Panc1 (cell line): ENCODE results near the gene DCAF17. TPM values are rescaled to one million over a fixed set of nuclear protein-coding genes. Genes with fewer than 3 reads are reported as not detected.

Experiments
- ATAC-seq: fragments of 200-7000 bp; cut with Tn5 transposase; 2 replicates; pipeline ENCODE4 v1.9.1; 2020; ENCODE audit warnings: mild to moderate bottlenecking, moderate library complexity
- BruUV-seq: library from RNA; stranded (reverse); fragments of 400-500 nt; replicated peaks from 2 replicates; lab custom pipeline; 2021; lab: Mats Ljungman, UMichigan
- CTCF ChIA-PET: fragments of 300-600 bp; sonication (Branson Sonifier 250); formaldehyde crosslinking; loops from one replicate; lab custom pipeline; 2022; ENCODE audit warnings: antibody characterized with exemption; lab: Charles Lee
- POLR2A ChIA-PET: fragments of 300-600 bp; sonication (Branson Sonifier 250); formaldehyde crosslinking; loops from one replicate; lab custom pipeline; 2022; ENCODE audit warnings: antibody characterized with exemption; lab: Charles Lee
- DNase-seq: peaks from one replicate; pipeline ENCODE4 v3.0.0-alpha.2; 2010; ENCODE audit warnings: low read depth, low spot score
- H3K27ac ChIP-seq: 2 replicates; pipeline ENCODE4 v1.5.1; 2011; ENCODE audit warnings: mild to moderate bottlenecking, low read length, inconsistent platforms
- H3K27me3 ChIP-seq: fragments of 200-500 bp; sonication (Bioruptor generic); 2 replicates; pipeline ENCODE4 v1.6.0; 2014; ENCODE audit warnings: low read length, inconsistent platforms; ENCODE audit not compliant: control insufficient read depth, insufficient read depth
- H3K36me3 ChIP-seq: fragments of 200-500 bp; sonication (Bioruptor generic); 2 replicates; pipeline ENCODE4 v1.5.1; 2014; ENCODE audit warnings: inconsistent platforms, mild to moderate bottlenecking, low read length, moderate library complexity; ENCODE audit not compliant: control insufficient read depth, insufficient read depth
- H3K4me1 ChIP-seq: 2 replicates; pipeline ENCODE4 v1.5.1; 2011; ENCODE audit warnings: inconsistent platforms, mild to moderate bottlenecking, low read length, moderate library complexity; ENCODE audit not compliant: control insufficient read depth, insufficient read depth
- H3K4me3 ChIP-seq, 2 experiments: 2 replicates each; pipeline ENCODE4 v1.5.1; 2011 to 2012; ENCODE audit warnings: low read depth in 2 of 2, low read length in 2 of 2, mild to moderate bottlenecking in 2 of 2, inconsistent platforms in 1 of 2, moderate library complexity in 1 of 2
- H3K9me3 ChIP-seq: fragments of 200-500 bp; sonication (Bioruptor generic); 2 replicates; pipeline ENCODE4 v1.5.1; 2014; ENCODE audit warnings: low read depth, mild to moderate bottlenecking, inconsistent platforms, low read length, moderate library complexity; ENCODE audit not compliant: control insufficient read depth, insufficient read depth
- POLR2AphosphoS5 ChIP-seq: IDR thresholded peaks from 2 replicates; pipeline ENCODE4 v1.6.1; 2012; ENCODE audit warnings: mild to moderate bottlenecking, low read depth, low read length, moderate library complexity
- SIN3A ChIP-seq: IDR thresholded peaks from 2 replicates; pipeline ENCODE4 v1.6.1; 2012; ENCODE audit warnings: low read depth, mild to moderate bottlenecking, low read length, moderate library complexity, borderline replicate concordance; ENCODE audit not compliant: insufficient read depth
- TCF7L2 ChIP-seq: IDR thresholded peaks from 2 replicates; pipeline ENCODE4 v1.6.1; 2011; ENCODE audit warnings: mild to moderate bottlenecking, low read depth, low read length, inconsistent platforms
- in situ Hi-C: cut with HindIII; loops from 2 replicates; pipeline ENCODE4 v1.10.0; 2016; ENCODE audit warnings: low sequenced_read_pairs, low pct_unique_long_range_greater_than_20kb
- intact Hi-C: fragments of 100-400 bp; cut with micrococcal nuclease; formaldehyde crosslinking; loops from one replicate; pipeline ENCODE4 v1.10.0; 2022; ENCODE audit not compliant: unreplicated experiment
- total RNA-seq: library from RNA; stranded (reverse); gene quantifications from one replicate; pipeline ENCODE4 v1.2.1, GENCODE V29; 2021; ENCODE audit not compliant: unreplicated experiment
- TF ChIP-seq, protein P1 (sequence below): fragments of 450-650 bp; IDR thresholded peaks from 2 replicates; pipeline ENCODE4 v1.5.1; 2017; ENCODE audit warnings: mild to moderate bottlenecking
- TF ChIP-seq, protein P2 (sequence below), 2 experiments: IDR thresholded peaks; 2 replicates each; pipeline ENCODE4 v1.6.1; 2011 to 2012; ENCODE audit warnings: low read depth in 2 of 2, control low read depth in 1 of 2, low read length in 1 of 2, mild to moderate bottlenecking in 1 of 2, moderate library complexity in 1 of 2; ENCODE audit not compliant: insufficient read depth in 1 of 2

The DCAF17 gene
- total RNA-seq, 1 experiment from 2014 or later = 19.0 TPM

DNA sequence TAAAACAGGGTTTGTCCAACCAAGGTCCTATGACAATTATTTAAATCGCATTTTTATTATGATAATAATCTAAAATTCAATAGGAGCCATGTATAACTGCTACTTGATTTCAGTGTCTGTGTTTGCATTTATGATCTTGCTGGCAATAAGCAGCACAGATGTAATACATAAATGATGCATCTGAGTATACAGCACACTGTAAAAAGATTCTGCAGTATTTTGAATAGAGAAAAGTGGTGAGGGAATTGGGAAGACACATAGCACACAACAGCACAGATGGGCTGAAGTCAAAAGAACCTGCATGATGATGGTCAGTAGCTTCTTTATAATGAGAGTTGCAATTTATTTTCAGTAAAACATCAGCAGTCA is 26.4 kb upstream of the DCAF17 start:
- no peak for ATAC-seq
- ChIA-PET POLR2A (no interaction called here), CTCF (no interaction called here)
- H3K4me1 ChIP-seq = peaks cover 9% of the 10 kb centered on the region; the same call in 1 of the 2 replicates
- no peaks in the 10 kb centered on the region for H3K27me3 ChIP-seq
- intact Hi-C loops (no loop called here), in situ Hi-C loops (no loop called here)
- no peak overlapping the region for H3K27ac ChIP-seq
- TF ChIP-seq POLR2AphosphoS5 (no peak), TCF7L2 (no peak)
- no peak overlapping the region for H3K4me3 ChIP-seq
- DNase-seq = no peak
- peaks cover 5% of the 10 kb centered on the region; the same call in 1 of the 2 replicates for H3K9me3 ChIP-seq
- no peaks in the 10 kb centered on the region for H3K36me3 ChIP-seq
- no TSS peak for BruUV-seq

DNA sequence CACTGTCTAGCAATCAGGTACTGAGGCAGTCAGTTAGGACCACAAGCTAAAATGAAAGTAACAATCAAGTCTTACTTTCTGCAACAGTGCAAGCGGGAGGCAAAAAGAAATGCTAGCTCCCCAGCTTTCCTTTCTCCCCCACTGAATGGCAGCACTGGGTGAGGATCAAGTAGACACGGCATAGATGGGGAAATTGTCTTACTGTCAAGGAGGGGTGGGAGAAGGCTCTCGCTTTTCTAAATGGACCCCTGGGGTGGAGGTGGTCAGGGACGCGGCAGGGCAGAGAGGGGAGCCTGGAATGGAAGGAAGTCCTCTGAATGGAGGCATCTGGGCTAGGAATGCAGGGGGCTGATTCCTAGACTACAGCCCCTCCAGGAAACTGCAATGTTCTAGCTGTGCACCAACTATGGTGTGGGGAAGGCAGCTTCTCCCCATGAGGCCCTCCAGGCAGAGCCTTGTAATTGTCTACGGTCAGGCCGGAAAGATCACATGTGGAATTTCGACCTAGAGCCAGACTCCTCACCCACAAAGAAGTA is 24.5 kb upstream of the DCAF17 start:
- Histone ChIP-seq H3K9me3 (no peaks in the 10 kb centered on the region), H3K36me3 (no peaks in the 10 kb centered on the region), H3K4me3 (no peak overlapping the region), H3K27me3 (no peaks in the 10 kb centered on the region), H3K4me1 (peaks cover 6% of the 10 kb centered on the region; the same call in 1 of the 2 replicates), H3K27ac (no peak overlapping the region)
- DNase-seq (no peak), ATAC-seq (no peak)
- intact Hi-C loops (no loop called here), in situ Hi-C loops (no loop called here)
- ChIA-PET POLR2A (no interaction called here), CTCF (no interaction called here)
- BruUV-seq = no TSS peak
- TF ChIP-seq SIN3A (no peak), TCF7L2 (no peak), POLR2AphosphoS5 (no peak)
- TF ChIP-seq, protein P1, sequence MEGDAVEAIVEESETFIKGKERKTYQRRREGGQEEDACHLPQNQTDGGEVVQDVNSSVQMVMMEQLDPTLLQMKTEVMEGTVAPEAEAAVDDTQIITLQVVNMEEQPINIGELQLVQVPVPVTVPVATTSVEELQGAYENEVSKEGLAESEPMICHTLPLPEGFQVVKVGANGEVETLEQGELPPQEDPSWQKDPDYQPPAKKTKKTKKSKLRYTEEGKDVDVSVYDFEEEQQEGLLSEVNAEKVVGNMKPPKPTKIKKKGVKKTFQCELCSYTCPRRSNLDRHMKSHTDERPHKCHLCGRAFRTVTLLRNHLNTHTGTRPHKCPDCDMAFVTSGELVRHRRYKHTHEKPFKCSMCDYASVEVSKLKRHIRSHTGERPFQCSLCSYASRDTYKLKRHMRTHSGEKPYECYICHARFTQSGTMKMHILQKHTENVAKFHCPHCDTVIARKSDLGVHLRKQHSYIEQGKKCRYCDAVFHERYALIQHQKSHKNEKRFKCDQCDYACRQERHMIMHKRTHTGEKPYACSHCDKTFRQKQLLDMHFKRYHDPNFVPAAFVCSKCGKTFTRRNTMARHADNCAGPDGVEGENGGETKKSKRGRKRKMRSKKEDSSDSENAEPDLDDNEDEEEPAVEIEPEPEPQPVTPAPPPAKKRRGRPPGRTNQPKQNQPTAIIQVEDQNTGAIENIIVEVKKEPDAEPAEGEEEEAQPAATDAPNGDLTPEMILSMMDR = no peak
- TF ChIP-seq, protein P2, sequence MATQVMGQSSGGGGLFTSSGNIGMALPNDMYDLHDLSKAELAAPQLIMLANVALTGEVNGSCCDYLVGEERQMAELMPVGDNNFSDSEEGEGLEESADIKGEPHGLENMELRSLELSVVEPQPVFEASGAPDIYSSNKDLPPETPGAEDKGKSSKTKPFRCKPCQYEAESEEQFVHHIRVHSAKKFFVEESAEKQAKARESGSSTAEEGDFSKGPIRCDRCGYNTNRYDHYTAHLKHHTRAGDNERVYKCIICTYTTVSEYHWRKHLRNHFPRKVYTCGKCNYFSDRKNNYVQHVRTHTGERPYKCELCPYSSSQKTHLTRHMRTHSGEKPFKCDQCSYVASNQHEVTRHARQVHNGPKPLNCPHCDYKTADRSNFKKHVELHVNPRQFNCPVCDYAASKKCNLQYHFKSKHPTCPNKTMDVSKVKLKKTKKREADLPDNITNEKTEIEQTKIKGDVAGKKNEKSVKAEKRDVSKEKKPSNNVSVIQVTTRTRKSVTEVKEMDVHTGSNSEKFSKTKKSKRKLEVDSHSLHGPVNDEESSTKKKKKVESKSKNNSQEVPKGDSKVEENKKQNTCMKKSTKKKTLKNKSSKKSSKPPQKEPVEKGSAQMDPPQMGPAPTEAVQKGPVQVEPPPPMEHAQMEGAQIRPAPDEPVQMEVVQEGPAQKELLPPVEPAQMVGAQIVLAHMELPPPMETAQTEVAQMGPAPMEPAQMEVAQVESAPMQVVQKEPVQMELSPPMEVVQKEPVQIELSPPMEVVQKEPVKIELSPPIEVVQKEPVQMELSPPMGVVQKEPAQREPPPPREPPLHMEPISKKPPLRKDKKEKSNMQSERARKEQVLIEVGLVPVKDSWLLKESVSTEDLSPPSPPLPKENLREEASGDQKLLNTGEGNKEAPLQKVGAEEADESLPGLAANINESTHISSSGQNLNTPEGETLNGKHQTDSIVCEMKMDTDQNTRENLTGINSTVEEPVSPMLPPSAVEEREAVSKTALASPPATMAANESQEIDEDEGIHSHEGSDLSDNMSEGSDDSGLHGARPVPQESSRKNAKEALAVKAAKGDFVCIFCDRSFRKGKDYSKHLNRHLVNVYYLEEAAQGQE (IDR thresholded peaks at IDR 0.05; ENCODE audit: insufficient read depth in 1 of 2, low read depth in 2 of 2, low read length in 1 of 2) = no peak

DNA sequence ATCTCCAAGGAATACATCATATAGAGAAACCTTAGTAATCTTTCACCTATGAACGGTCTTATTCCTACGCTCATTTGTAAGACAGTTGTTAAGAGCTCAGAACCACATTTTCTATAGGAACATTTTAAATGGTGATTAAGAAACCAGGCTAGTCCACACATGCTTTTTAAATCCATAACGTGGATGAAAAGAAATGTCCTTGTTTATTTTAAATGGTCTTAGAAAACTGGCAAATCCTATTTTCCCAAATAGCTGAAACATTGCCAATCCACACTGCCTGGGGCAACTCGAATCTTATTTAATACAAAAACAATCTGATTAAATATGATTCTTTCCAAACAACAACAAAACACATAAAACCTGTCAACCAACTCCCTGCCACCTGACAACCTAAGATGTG is 23.9 kb upstream of the DCAF17 start:
- Histone ChIP-seq H3K9me3 (no peaks in the 10 kb centered on the region), H3K27ac (no peak overlapping the region), H3K4me3 (no peak overlapping the region), H3K4me1 (peaks cover 6% of the 10 kb centered on the region; the same call in 1 of the 2 replicates), H3K27me3 (no peaks in the 10 kb centered on the region), H3K36me3 (no peaks in the 10 kb centered on the region)
- BruUV-seq = no TSS peak
- DNase-seq (no peak), ATAC-seq (no peak)
- CTCF ChIA-PET = no interaction called here
- intact Hi-C loops = no loop called here
- no peak for TF ChIP-seq POLR2AphosphoS5
- TF ChIP-seq, protein P2 (IDR thresholded peaks at IDR 0.05; ENCODE audit: insufficient read depth in 1 of 2, low read depth in 2 of 2, low read length in 1 of 2) = no peak
- TF ChIP-seq, protein P1 = no peak
- no peak for TF ChIP-seq SIN3A
- no peak for TF ChIP-seq TCF7L2
- in situ Hi-C loops = no loop called here
- POLR2A ChIA-PET = interaction anchor here (0.6 kb wide), 1 partner anchor 258 kb away, joined by 3 read pairs; no protein-coding TSS in a partner anchor
